Fibroblast of lung (primary cell): ENCODE results near the gene APMAP. TPM values are rescaled to one million over a fixed set of nuclear protein-coding genes. Genes with fewer than 3 reads are reported as not detected.

Source experiments
- DNase-seq, 2 donors: peaks; one replicate each; pipeline versions ENCODE4 v3.0.0 to v3.0.0-alpha.2; 2010; ENCODE audit warnings: low read depth in 2 of 2
- H2AFZ ChIP-seq: 2 replicates; pipeline ENCODE4 v1.5.1; 2012; ENCODE audit warnings: low read length, control low read depth, inconsistent platforms
- H3K27ac ChIP-seq: 2 replicates; pipeline ENCODE4 v1.5.1; 2011; ENCODE audit warnings: low read length, control low read depth; ENCODE audit not compliant: insufficient read depth
- H3K27me3 ChIP-seq: 2 replicates; pipeline ENCODE4 v1.5.1; 2011; ENCODE audit warnings: mild to moderate bottlenecking, low read length; ENCODE audit not compliant: control insufficient read depth, insufficient read depth
- H3K36me3 ChIP-seq: 2 replicates; pipeline ENCODE4 v1.5.1; 2011; ENCODE audit warnings: low read length; ENCODE audit not compliant: control insufficient read depth, insufficient read depth
- H3K4me1 ChIP-seq: 2 replicates; pipeline ENCODE4 v1.5.1; 2011; ENCODE audit warnings: low read length; ENCODE audit not compliant: control insufficient read depth, insufficient read depth; ENCODE audit errors: extremely low read depth
- H3K4me2 ChIP-seq: 2 replicates; pipeline ENCODE4 v1.5.1; 2011; ENCODE audit warnings: low read length, control low read depth; ENCODE audit not compliant: insufficient read depth; ENCODE audit errors: extremely low read depth
- H3K4me3 ChIP-seq, 4 experiments: fragments of 200-600 bp in 1 of 4; sonication (generic) in 1 of 4; replicated peaks in 1 of 4; 2 replicates each; pipeline ENCODE4 v1.5.1; 2011 to 2016; ENCODE audit warnings: low read length in 4 of 4, low read depth in 3 of 4, mild to moderate bottlenecking in 3 of 4, control low read depth in 2 of 4, inconsistent platforms in 1 of 4, mixed read lengths in 1 of 4; ENCODE audit not compliant: insufficient read depth in 1 of 4; ENCODE audit errors: control extremely low read depth in 1 of 4
- H3K79me2 ChIP-seq: 2 replicates; pipeline ENCODE4 v1.5.1; 2012; ENCODE audit warnings: mild to moderate bottlenecking, low read length, inconsistent platforms; ENCODE audit not compliant: control insufficient read depth, insufficient read depth
- H3K9ac ChIP-seq: 2 replicates; pipeline ENCODE4 v1.5.1; 2011; ENCODE audit warnings: mild to moderate bottlenecking, low read length, control low read depth; ENCODE audit not compliant: insufficient read depth
- H3K9me3 ChIP-seq: 2 replicates; pipeline ENCODE4 v1.5.1; 2012; ENCODE audit warnings: low read depth, low read length; ENCODE audit not compliant: control insufficient read depth, insufficient read depth
- H4K20me1 ChIP-seq: 2 replicates; pipeline ENCODE4 v1.5.1; 2011; ENCODE audit warnings: low read length; ENCODE audit not compliant: control insufficient read depth, insufficient read depth; ENCODE audit errors: extremely low read depth
- CTCF ChIP-seq, 2 donors: IDR thresholded peaks in 1 of 2; conservative IDR thresholded peaks in 1 of 2; 1 replicate in 1 of 2; 2 replicates in 1 of 2; pipeline ENCODE4 v1.5.1; 2011 to 2012; ENCODE audit warnings: low read length in 2 of 2, control low read depth in 1 of 2, inconsistent platforms in 1 of 2, low read depth in 1 of 2, mild to moderate bottlenecking in 1 of 2
- EZH2 ChIP-seq: IDR thresholded peaks from 2 replicates; pipeline ENCODE4 v1.5.1; 2012; ENCODE audit warnings: low read length, control low read depth, mild to moderate bottlenecking; ENCODE audit errors: missing control alignments
- polyA plus RNA-seq, 2 donors: library from polyadenylated mRNA; depleted of rRNA in 1 of 2; stranded (reverse) in 1 of 2; unstranded in 1 of 2; fragments of >200 nt; gene quantifications; 2 replicates each; pipeline ENCODE4 v1.2.1, GENCODE V29; 2011 to 2012; ENCODE audit warnings: missing spikeins in 1 of 2
- total RNA-seq: library from RNA; depleted of rRNA; stranded (reverse); fragments of >200 nt; gene quantifications from 2 replicates; pipeline ENCODE4 v1.2.1, GENCODE V29; 2014

APMAP gene
- total and polyA plus RNA-seq, 2 donors (not counting 1 experiment from before 2014, with no cell fraction given), result 72.5 to 104 TPM

- no peak overlapping the region for H3K9ac ChIP-seq
- no peaks in the 10 kb centered on the region for H4K20me1 ChIP-seq
- no peaks in the 10 kb centered on the region for H3K79me2 ChIP-seq
- no peaks in the 10 kb centered on the region for H3K9me3 ChIP-seq
- no peaks in the 10 kb centered on the region for H3K27me3 ChIP-seq
- no peak overlapping the region for H3K27ac ChIP-seq
- H2AFZ ChIP-seq, result no peak overlapping the region
- no peaks in the 10 kb centered on the region for H3K36me3 ChIP-seq
- H3K4me2 ChIP-seq, result no peak overlapping the region
- H3K4me1 ChIP-seq, result no peaks in the 10 kb centered on the region
- no peak for DNase-seq
- no peak for TF ChIP-seq EZH2
- TF ChIP-seq CTCF (conservative IDR thresholded peaks at IDR 0.05 in 1 of 2, IDR thresholded peaks at IDR 0.05 in 1 of 2; ENCODE audit: low read depth in 1 of 2, low read length in 2 of 2), result no peak
- no peak overlapping the region for H3K4me3 ChIP-seq
These were observed 27.8 kb upstream of the APMAP start for GRCh38 chr20:25020345-25020744.

- Histone ChIP-seq H3K27me3 (no peaks in the 10 kb centered on the region), H3K36me3 (no peaks in the 10 kb centered on the region), H3K27ac (no peak overlapping the region), H3K4me2 (no peak overlapping the region), H3K9me3 (no peaks in the 10 kb centered on the region), H3K79me2 (no peaks in the 10 kb centered on the region), H3K4me1 (no peaks in the 10 kb centered on the region), H3K9ac (no peak overlapping the region), H4K20me1 (no peaks in the 10 kb centered on the region), H2AFZ (no peak overlapping the region), H3K4me3 (no peak overlapping the region)
- DNase-seq, result no peak
- TF ChIP-seq CTCF (conservative IDR thresholded peaks at IDR 0.05 in 1 of 2, IDR thresholded peaks at IDR 0.05 in 1 of 2; ENCODE audit: low read depth in 1 of 2, low read length in 2 of 2) (no peak), EZH2 (no peak)
These were observed 27.0 kb upstream of the APMAP start for GRCh38 chr20:25019381-25020155.

- H4K20me1 ChIP-seq, result no peaks in the 10 kb centered on the region
- no peaks in the 10 kb centered on the region for H3K4me1 ChIP-seq
- no peak overlapping the region for H3K27ac ChIP-seq
- H3K27me3 ChIP-seq, result no peaks in the 10 kb centered on the region
- H3K36me3 ChIP-seq, result no peaks in the 10 kb centered on the region
- no peak overlapping the region for H3K4me2 ChIP-seq
- no peak overlapping the region for H2AFZ ChIP-seq
- no peak for TF ChIP-seq EZH2
- no peak for TF ChIP-seq CTCF (conservative IDR thresholded peaks at IDR 0.05 in 1 of 2, IDR thresholded peaks at IDR 0.05 in 1 of 2; ENCODE audit: low read depth in 1 of 2, low read length in 2 of 2)
- DNase-seq, result no peak
- H3K9ac ChIP-seq, result no peak overlapping the region
- H3K4me3 ChIP-seq, result no peak overlapping the region
- no peaks in the 10 kb centered on the region for H3K79me2 ChIP-seq
- no peaks in the 10 kb centered on the region for H3K9me3 ChIP-seq
These were observed 26.3 kb upstream of the APMAP start for GRCh38 chr20:25018841-25019240.
